ENCODE measurements around the gene OR7G2. TPM values are rescaled to one million over a fixed set of nuclear protein-coding genes. Genes with fewer than 3 reads are reported as not detected.

The OR7G2 gene
- total and polyA plus RNA-seq, 9 of the 15 experiments (the other 6 are each of a cell fraction or from before 2014, with no cell fraction given) = 0.20 TPM; not detected in 8

DNA sequence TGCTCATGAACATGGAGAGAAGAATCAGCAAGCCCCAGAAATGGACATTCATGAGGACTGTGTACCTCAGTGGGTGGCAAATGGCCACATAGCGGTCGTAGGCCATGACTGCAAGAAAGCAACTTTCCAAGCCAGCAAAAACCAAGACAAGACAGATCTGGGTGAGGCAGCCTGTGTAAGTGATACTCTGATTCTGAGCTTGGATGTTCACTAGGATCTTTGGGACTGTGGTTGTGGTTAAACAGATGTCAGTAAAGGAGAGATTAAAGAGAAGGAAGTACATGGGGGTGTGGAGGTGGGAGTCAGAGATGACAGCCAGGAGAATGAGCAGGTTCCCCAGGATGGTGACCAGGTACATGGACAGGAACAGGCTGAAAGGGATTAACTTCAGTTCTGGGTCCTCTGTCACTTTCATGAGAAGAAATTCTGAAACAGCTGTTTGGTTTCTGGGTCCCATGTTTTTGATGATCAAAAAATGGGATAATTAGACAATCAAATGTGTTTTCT is 8.1 kb upstream of the OR7G2 start, which contains the start of gene OR7G1:
Gene OR7G1 (minus strand): TSS at position 457 of the 507 bp plus-strand sequence. CDS start 0 bp downstream, at position 457.
- H3K4me2 ChIP-seq (ENCODE audit: insufficient read depth, low read length) = peak within 1 kb of the TSS; percentile 40
- H3K27ac ChIP-seq (ENCODE audit: extremely low read depth, low read depth, low read length) = no peak within 1 kb of the TSS
- H3K9me1 ChIP-seq (ENCODE audit: control insufficient read depth, insufficient read depth, low read length) = no peaks in the 10 kb centered on the region
- H3K27me3 ChIP-seq (ENCODE audit: control insufficient read depth in 2 of 2, insufficient read depth in 2 of 2, low read length in 2 of 2) = no peaks in the 10 kb centered on the region
- no peaks in the 10 kb centered on the region for H3K36me3 ChIP-seq (ENCODE audit: control insufficient read depth, insufficient read depth, low read length)
- in situ Hi-C loops (cut with MboI) = no loop called here
- no peaks in the 10 kb centered on the region for H4K20me1 ChIP-seq (replicated peaks; ENCODE audit: control insufficient read depth, insufficient read depth, low read length)
- H3K9ac ChIP-seq (ENCODE audit: insufficient read depth in 1 of 2, low read depth in 2 of 2, low read length in 2 of 2) = no peak within 1 kb of the TSS; a peak in 1 of 4 replicates
- intact Hi-C loops (cut with micrococcal nuclease) = no loop called here
- FAIRE-seq = peak; percentile 77
- peak in 1 of 4 experiments; percentile 20 for DNase-seq (ENCODE audit: extremely low read depth in 1 of 4, low spot score in 3 of 4)
- H3K9me3 ChIP-seq (replicated peaks; ENCODE audit: control insufficient read depth, insufficient read depth, low read depth, low read length) = no peaks in the 10 kb centered on the region
- ChIA-PET CTCF (ENCODE audit: low intra/inter-chr PET ratio) (no interaction called here), POLR2A (interaction anchor here (0.6 kb wide), 1 partner anchor 45 kb away, joined by 3 read pairs; no protein-coding TSS in a partner anchor)
- TF ChIP-seq CREB1 (IDR thresholded peaks at IDR 0.05) = no peak
- no peak for TF ChIP-seq CREB1 (CRISPR knock-in tag; IDR thresholded peaks at IDR 0.05)
- TF ChIP-seq DPF2 (IDR thresholded peaks at IDR 0.05) = peak; percentile 23; the same call in 1 of the 2 replicates
- TF ChIP-seq TCF3 (CRISPR knock-in tag; IDR thresholded peaks at IDR 0.05) = peak; percentile 75
- TF ChIP-seq CBFA2T2 (conservative IDR thresholded peaks at IDR 0.05) = 0 out of 2 replicates have a peak, but pooled peaks have one; percentile 40
- TF ChIP-seq ARID1B (IDR thresholded peaks at IDR 0.05) = peak; percentile 50
- TF ChIP-seq ESRRA (IDR thresholded peaks at IDR 0.05; ENCODE audit: borderline replicate concordance, low read depth) = no peak
- no peak for TF ChIP-seq FOSL1 (tag; conservative IDR thresholded peaks at IDR 0.05)
- no peak for TF ChIP-seq CBX5 (IDR thresholded peaks at IDR 0.05; ENCODE audit: borderline replicate concordance, low read depth)
- TF ChIP-seq ZNF384 (IDR thresholded peaks at IDR 0.05; ENCODE audit: low read depth, low read length) = no peak
- peak; percentile 75 for TF ChIP-seq CBFA2T3 (IDR thresholded peaks at IDR 0.05)
- TF ChIP-seq POLR2AphosphoS5 (IDR thresholded peaks at IDR 0.05; ENCODE audit: control insufficient read depth, insufficient read depth, low read depth, low read length) = 0 out of 2 replicates have a peak, but pooled peaks have one; percentile 20
- no peak for TF ChIP-seq BRCA1 (IDR thresholded peaks at IDR 0.05)
- no peak for TF ChIP-seq BRCA1 (CRISPR knock-in tag; IDR thresholded peaks at IDR 0.05)
- peak; percentile 33; the same call in 1 of the 2 replicates for TF ChIP-seq STAT5A (IDR thresholded peaks at IDR 0.05; ENCODE audit: borderline replicate concordance, low read length)
- TF ChIP-seq HDAC1 (IDR thresholded peaks at IDR 0.05) = 0 out of 4 replicates have a peak, but pooled peaks of 1 of the 2 experiments have one; percentile 40
- TF ChIP-seq CTBP1 (IDR thresholded peaks at IDR 0.05; ENCODE audit: borderline replicate concordance) = peak; percentile 49; the same call in 1 of the 2 replicates
- TF ChIP-seq, protein P1, sequence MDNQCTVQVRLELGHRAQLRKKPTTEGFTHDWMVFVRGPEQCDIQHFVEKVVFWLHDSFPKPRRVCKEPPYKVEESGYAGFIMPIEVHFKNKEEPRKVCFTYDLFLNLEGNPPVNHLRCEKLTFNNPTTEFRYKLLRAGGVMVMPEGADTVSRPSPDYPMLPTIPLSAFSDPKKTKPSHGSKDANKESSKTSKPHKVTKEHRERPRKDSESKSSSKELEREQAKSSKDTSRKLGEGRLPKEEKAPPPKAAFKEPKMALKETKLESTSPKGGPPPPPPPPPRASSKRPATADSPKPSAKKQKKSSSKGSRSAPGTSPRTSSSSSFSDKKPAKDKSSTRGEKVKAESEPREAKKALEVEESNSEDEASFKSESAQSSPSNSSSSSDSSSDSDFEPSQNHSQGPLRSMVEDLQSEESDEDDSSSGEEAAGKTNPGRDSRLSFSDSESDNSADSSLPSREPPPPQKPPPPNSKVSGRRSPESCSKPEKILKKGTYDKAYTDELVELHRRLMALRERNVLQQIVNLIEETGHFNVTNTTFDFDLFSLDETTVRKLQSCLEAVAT (IDR thresholded peaks at IDR 0.05) = peak in 1 of 2 experiments; percentile 56; a peak in 1 of 4 replicates
- TF ChIP-seq GATA2 (CRISPR knock-in tag; IDR thresholded peaks at IDR 0.05) = peak; percentile 16; the same call in 1 of the 2 replicates
- TF ChIP-seq FOXJ3 (CRISPR knock-in tag; IDR thresholded peaks at IDR 0.05) = no peak
- TF ChIP-seq TEAD4 (IDR thresholded peaks at IDR 0.05; ENCODE audit: low read length) = peak; percentile 72; the same call in 1 of the 2 replicates
- no peak for TF ChIP-seq TEAD4 (CRISPR knock-in tag; IDR thresholded peaks at IDR 0.05; ENCODE audit: borderline replicate concordance)
- peak within 1 kb of the TSS; percentile 2; the same call in 1 of the 2 replicates for H3K4me3 ChIP-seq
- ATAC-seq = peak; percentile 74
- H3K4me1 ChIP-seq (replicated peaks in 1 of 2; ENCODE audit: control insufficient read depth in 2 of 2, insufficient read depth in 2 of 2, low read length in 2 of 2) = peaks cover 11 to 12% of the 10 kb centered on the region in 2 experiments; a peak in 3 of 5 replicates
- no peaks in the 10 kb centered on the region for H3K79me2 ChIP-seq (ENCODE audit: control insufficient read depth, insufficient read depth, low read length)
- WGBS (ENCODE audit: insufficient coverage, low coverage, missing lambda C conversion rate) = 14% methylated on average over 2 of the region's 2 CpGs
- BruUV-seq (replicated peaks) = no TSS peak
- H2AFZ ChIP-seq (ENCODE audit: low read depth, low read length) = peak within 1 kb of the TSS; percentile 75

Measured in K562 (cell line).